Skeletal muscle satellite cell (primary cell): ENCODE measurements around the gene SDF4.
"Not testable (repeated sequence)": the region's sequence is repeated elsewhere in the genome, so short reads cannot be mapped to it uniquely, and the experiment has no call there.

ENCODE experiments used
- H3K27me3 ChIP-seq: 2 replicates; pipeline ENCODE4 v1.7.0; 2013; ENCODE audit warnings: low read length; ENCODE audit not compliant: control insufficient read depth, insufficient read depth
- H3K36me3 ChIP-seq: 2 replicates; pipeline ENCODE4 v1.7.0; 2013; ENCODE audit warnings: mild to moderate bottlenecking, control low read depth, low read length; ENCODE audit not compliant: insufficient read depth
- H3K4me1 ChIP-seq: 2 replicates; pipeline ENCODE4 v1.7.0; 2013; ENCODE audit warnings: low read length; ENCODE audit not compliant: control insufficient read depth, insufficient read depth
- H3K4me2 ChIP-seq: 2 replicates; pipeline ENCODE4 v1.7.0; 2013; ENCODE audit warnings: mild to moderate bottlenecking, low read length
- H3K4me3 ChIP-seq: 2 replicates; pipeline ENCODE4 v1.7.0; 2013; ENCODE audit warnings: low read length
- H3K9ac ChIP-seq: 2 replicates; pipeline ENCODE4 v1.7.0; 2013; ENCODE audit warnings: mild to moderate bottlenecking, low read depth, low read length, moderate library complexity
- H3K9me3 ChIP-seq: replicated peaks from 2 replicates; pipeline ENCODE4 v1.7.0; 2013; ENCODE audit warnings: mild to moderate bottlenecking, control low read depth, low read length

The SDF4 gene

DNA sequence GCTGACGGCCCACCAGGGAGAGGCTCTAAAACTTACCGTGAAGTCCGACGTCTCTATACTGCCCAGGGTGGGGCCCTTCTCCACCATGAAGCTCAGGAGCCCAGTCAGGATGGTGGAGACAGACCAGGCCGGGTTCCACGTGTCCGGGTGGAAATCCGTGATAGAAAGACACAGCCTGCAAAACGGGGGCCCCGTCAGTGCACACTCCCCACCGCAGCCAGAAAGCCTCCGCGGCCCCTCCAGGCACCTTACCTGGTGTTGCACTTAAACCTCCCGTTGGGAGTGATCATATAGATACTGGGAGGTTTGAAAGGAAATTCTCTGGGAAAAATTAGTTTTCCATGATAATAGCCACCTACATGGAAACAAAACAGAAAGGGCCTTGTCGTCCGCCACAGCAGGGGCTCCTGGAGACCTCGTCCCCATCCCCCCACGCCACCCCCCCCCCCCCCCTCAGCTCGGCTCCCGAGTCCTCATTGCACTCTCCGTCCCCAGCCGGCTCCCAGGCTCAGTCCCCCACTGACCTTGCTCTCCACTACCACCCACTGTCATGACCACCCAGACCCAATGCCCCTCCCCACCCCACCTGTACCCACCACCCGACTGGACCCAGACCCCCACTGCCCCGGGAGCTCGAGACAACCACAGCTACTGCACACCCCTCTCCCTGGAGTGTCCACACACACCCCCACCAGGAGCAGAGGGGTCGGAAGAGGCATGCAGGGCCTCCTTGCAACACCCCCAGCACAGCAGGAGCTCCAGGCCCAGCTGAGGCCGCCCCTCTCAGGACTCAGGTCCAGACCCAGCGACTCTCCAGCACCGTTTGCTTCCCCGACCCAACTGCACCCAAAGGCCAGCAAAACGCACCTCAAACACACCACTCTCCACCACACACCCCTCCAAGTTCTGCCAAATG, 25.4 kb upstream of the SDF4 start:
- Histone ChIP-seq H3K4me1 (peaks cover 4% of the 10 kb centered on the region), H3K9ac (no peak overlapping the region), H3K27me3 (no peaks in the 10 kb centered on the region), H3K4me2 (no peak overlapping the region), H3K9me3 (no peaks in the 10 kb centered on the region), H3K4me3 (no peak overlapping the region), H3K36me3 (peaks cover 65% of the 10 kb centered on the region)

DNA sequence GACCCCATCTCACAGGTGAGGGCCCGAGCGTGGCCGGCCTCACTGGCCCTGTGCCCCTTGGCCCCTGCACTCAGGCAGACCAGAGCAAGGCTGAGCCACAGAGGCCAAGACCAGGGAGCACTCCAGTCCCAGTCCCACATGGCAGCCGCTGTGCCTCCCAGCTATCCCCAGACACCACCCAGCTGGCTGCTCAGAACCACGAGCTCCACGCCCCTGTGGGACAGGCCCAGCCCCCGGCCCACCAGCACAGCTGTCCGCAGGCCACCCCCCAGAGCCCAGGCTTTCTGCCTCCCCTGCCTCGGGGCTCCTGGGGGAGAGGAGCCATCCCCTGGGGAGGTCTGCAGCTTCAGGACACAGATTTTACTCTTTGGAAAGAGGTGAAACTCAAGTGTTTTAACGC, 23.8 kb upstream of the SDF4 start:
- peaks cover 57% of the 10 kb centered on the region for H3K36me3 ChIP-seq
- H3K4me3 ChIP-seq: no peak overlapping the region
- H3K4me2 ChIP-seq: no peak overlapping the region
- H3K9me3 ChIP-seq: no peaks in the 10 kb centered on the region
- no peak overlapping the region for H3K9ac ChIP-seq
- H3K4me1 ChIP-seq: peaks cover 4% of the 10 kb centered on the region
- no peaks in the 10 kb centered on the region for H3K27me3 ChIP-seq

DNA sequence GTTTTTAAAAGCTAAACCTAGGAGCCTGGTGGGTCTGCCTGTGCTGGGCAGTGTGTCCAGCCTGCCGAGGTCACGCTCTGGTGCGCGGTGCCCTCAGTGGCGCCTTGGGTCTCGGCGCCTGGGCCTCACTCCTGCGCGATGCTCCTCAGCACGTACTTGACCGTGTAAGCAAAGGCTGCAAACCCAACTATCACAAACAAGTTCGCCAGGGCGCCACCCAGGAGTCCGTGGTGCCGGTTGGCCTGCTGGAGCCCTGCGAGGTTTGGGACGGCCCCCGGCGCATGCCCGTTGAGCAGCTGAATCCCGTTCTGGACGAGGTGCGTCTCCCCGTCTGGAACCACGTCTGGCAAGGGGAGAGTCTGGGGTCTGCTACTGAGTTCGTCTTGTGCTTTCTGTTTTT, 23.3 kb upstream of the SDF4 start:
- Histone ChIP-seq H3K9me3 (no peaks in the 10 kb centered on the region), H3K4me2 (no peak overlapping the region), H3K4me3 (no peak overlapping the region), H3K9ac (no peak overlapping the region), H3K36me3 (peaks cover 52% of the 10 kb centered on the region), H3K27me3 (no peaks in the 10 kb centered on the region), H3K4me1 (peaks cover 4% of the 10 kb centered on the region)

DNA sequence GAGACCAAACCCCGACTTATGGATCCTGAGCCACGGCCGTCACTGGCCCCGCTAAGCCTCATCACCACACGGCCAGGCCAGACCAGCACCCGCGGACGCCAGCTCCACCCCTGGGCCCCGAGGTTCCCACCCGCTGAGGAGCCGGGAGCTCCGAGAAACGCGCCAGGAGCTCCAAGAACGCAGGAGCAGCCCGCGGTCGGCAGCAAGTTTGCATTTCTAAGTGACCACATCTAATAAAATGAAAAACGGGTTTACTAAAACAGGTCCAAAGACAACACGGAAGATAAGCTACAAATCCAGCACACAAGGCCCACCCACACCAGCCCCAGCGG, 22.8 kb upstream of the SDF4 start:
- no peak overlapping the region for H3K4me2 ChIP-seq
- H3K27me3 ChIP-seq: no peaks in the 10 kb centered on the region
- no peak overlapping the region for H3K4me3 ChIP-seq
- H3K36me3 ChIP-seq: peaks cover 48% of the 10 kb centered on the region
- H3K9me3 ChIP-seq: no peaks in the 10 kb centered on the region
- H3K9ac ChIP-seq: no peak overlapping the region
- peaks cover 4% of the 10 kb centered on the region for H3K4me1 ChIP-seq

DNA sequence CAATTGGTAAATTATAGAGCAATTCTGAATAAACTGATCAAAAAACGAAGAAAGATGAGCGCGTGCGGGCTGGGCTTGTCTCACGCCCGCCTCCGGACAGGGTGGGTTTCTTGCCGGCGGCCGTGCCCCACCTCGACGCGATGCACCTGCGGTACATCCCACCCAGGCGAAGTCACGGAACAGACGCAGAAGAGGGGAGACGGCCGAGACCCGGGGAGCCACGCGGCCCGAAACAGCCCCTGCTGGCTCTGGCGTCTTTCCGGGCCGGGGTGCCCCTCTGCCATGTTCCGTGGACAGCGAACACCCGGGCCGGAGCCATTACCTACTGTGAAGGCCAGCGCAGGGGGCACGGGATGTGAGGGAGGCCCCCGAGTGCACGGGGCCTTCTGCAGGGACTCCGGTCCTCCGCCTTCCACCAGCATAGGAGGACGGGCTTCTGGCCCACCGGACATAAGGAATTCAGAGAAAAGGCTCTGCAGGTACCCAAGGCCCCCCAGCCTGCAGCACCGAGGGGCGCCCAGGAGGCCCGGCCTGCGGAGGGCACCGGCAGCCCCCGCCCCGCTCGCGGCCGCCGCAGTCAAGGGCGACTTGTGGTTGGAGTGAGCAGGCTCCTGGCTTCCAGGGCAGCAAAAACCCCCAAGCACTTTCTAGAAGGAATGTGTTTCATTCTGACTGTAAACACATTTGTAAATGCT, 22.3 kb upstream of the SDF4 start:
- Histone ChIP-seq H3K9ac (no peak overlapping the region), H3K36me3 (peaks cover 44% of the 10 kb centered on the region)

DNA sequence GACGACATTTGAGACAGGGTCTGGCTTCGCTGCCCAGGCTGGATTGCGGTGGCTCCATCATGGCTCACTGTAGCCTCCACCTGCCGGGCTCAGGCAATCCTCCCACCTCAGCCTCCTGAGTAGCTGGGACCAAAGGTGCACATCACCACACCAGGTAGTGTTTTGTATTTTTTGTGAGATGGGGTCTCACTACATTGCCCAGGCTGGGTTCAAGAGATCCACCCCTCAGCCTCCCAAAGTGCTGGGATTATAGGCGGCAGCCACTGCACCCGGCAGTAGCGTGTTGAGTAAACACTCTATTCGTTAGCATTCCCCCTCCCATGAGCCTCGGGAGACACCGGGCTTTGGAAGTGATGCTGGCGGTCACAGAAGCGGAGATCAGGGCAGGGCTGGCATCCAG, 21.5 kb upstream of the SDF4 start:
- H3K4me1 ChIP-seq: peaks cover under 1% of the 10 kb centered on the region
- H3K27me3 ChIP-seq: no peaks in the 10 kb centered on the region
- no peak overlapping the region for H3K9ac ChIP-seq
- no peak overlapping the region for H3K4me2 ChIP-seq
- H3K36me3 ChIP-seq: peaks cover 39% of the 10 kb centered on the region
- H3K4me3 ChIP-seq: no peak overlapping the region
- H3K9me3 ChIP-seq: no peaks in the 10 kb centered on the region

More for the DNA sequence above, 22.3 kb upstream of the SDF4 start:
- Histone ChIP-seq H3K27me3 (no peaks in the 10 kb centered on the region), H3K4me1 (peaks cover 4% of the 10 kb centered on the region), H3K4me2 (no peak overlapping the region), H3K9me3 (no peaks in the 10 kb centered on the region), H3K4me3 (no peak overlapping the region)

DNA sequence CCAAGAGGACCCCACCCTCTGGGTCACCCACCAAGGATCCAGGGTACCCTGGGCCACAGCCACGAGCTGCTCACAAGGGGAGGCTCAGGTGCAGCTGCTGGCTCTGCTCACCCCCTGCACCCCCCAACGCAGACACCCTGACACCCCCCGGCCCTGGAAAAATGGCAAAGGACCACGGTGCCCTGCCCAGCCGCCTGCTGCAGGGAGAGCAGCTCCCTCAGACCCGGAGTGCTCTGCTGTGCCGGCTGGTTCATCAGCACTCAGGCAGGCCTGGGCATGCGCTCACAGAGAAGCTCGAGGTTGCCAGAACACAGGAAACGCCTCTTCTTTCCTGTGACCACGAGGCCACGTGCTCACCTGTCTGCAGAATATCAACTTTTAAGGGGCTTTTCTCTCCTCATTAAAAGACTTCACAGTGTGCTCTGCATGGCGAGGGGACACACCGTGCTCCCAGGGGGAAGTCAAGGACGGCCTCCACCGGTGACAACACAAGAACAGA, 19.0 kb upstream of the SDF4 start:
- Histone ChIP-seq H3K9me3 (no peaks in the 10 kb centered on the region), H3K4me3 (no peak overlapping the region), H3K9ac (no peak overlapping the region)

DNA sequence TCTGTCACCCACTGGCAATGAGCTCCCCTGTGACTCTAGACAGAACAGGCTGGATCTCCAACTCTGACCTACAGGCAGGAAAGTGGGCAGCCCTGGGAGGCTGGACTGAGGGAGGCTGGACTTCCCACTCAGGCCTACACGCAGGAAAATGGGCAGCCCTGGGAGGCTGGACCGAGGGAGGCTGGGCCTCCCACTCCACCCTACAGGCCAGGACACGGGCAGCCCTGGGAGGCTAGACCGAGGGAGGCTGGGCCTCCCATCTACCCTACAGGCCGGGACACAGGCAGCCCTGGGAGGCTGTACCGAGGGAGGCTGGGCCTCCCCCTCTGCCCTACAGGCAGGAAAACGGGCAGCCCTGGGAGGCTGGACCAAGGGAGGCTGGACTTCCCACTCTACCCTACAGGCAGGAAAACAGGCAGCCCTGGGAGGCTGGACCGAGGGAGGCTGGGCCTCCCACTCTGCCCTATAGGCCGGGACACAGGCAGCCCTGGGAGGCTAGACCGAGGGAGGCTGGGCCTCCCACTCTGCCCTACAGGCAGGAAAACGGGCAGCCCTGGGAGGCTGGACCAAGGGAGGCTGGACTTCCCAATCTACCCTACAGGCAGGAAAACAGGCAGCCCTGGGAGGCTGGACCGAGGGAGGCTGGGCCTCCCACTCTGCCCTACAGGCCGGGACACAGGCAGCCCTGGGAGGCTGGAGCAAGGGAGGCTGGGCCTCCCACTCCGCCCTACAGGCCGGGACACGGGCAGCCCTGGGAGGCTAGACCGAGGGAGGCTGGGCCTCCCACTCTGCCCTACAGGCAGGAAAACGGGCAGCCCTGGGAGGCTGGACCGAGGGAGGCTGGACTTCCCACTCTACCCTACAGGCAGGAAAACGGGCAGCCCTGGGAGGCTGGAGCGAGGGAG, 16.5 kb upstream of the SDF4 start:
- H3K9ac ChIP-seq, H3K27me3 ChIP-seq, H3K4me2 ChIP-seq, H3K4me3 ChIP-seq, H3K36me3 ChIP-seq, H3K9me3 ChIP-seq, H3K4me1 ChIP-seq: not testable (repeated sequence)

More for the DNA sequence above, 19.0 kb upstream of the SDF4 start:
- Histone ChIP-seq H3K4me1 (no peaks in the 10 kb centered on the region), H3K27me3 (no peaks in the 10 kb centered on the region), H3K36me3 (peaks cover 29% of the 10 kb centered on the region), H3K4me2 (no peak overlapping the region)

DNA sequence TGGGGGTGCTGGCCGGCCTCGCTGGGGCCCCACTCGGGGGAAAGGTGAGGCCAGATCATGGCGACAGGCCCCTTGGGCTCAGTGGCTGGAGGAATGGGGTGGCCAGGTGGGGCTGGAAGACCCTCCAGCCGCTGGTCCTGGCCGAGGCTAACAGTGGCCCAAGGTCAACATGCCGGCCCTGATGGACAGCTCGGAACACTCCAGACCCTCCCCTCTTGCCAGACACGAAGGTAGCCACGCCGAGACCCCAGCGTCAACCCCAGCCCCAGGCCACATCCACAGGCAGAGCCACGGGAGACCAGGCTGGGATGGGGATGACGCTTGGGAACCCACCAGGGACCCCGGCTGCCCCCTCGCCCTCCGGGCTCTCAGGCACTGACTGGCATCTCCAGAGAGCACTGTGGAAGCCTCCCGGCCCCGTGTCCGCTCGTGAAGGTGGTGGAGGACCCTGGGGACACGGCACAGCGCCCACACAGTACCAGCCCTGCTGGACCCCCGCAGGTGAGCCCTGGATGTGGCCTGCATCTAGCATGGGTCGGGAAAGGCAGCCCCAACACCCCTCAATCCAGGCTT, 15.6 kb upstream of the SDF4 start:
- Histone ChIP-seq H3K4me3 (no peak overlapping the region), H3K27me3 (no peaks in the 10 kb centered on the region), H3K4me2 (no peak overlapping the region), H3K9me3 (no peaks in the 10 kb centered on the region), H3K36me3 (peaks cover 4% of the 10 kb centered on the region), H3K9ac (no peak overlapping the region), H3K4me1 (no peaks in the 10 kb centered on the region)

DNA sequence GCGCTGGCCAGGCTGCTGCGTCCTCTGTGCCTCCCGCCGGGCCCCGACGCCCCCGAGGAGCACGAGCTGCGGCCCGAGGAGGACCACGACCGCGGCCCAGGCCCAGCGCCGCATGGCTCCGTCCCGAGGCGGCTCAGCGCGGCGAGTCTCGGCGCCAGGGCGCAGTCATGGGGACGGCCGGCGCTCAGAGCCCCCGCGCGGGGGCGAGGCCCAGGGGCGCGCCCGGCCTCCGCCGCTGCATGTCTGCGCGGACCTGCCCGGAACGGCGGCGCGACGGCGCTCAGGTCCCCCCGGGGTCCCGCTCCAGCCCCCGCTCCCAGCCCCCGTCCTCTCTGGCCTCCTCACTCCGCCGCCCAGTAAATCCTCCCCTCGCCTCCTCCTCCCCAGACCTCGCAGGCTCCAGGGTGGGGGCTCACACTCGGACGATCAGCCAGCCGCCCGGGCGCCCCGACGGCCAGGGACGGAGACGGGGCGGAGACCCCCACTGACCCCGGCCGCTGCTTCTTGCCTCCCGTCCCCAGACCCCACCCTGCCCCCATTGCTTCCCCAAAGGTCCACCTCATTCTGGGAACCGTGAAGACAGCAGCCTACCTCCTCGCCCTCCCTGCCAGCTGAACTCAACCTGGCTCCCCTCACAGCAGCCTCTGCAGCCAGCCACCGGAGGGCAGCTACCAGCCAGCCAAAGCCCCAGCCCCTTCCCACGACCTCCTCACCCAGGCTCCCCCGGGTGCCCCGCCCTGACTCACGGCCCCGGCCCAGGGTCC, 15.0 kb upstream of the SDF4 start, which contains the start of gene C1QTNF12:
C1QTNF12 (minus strand) TSS at position 146 of the 764 bp plus-strand sequence; CDS start at position 114, 32 bp downstream.
- H3K27me3 ChIP-seq: no peaks in the 10 kb centered on the region
- H3K4me2 ChIP-seq: peak within 1 kb of the TSS; percentile 20
- no peak within 1 kb of the TSS for H3K4me3 ChIP-seq
- H3K9ac ChIP-seq: no peak within 1 kb of the TSS
- H3K4me1 ChIP-seq: no peaks in the 10 kb centered on the region
- H3K36me3 ChIP-seq: peaks cover 3% of the 10 kb centered on the region
- no peaks in the 10 kb centered on the region for H3K9me3 ChIP-seq
